ENCODE data around the gene CNEP1R1. TPM values are rescaled to one million over a fixed set of nuclear protein-coding genes. Genes with fewer than 3 reads are reported as not detected.
A peak's percentile ranks its signal among the peaks of the same experiment; 100 is the strongest.

CNEP1R1 gene
- total RNA-seq, 1 donor from 2014 or later: 38.3 TPM

- no peak for DNase-seq (ENCODE audit: low spot score)
Measured at GRCh38 chr16:50017553-50017952, 7.5 kb upstream of the CNEP1R1 start.

GRCh38 chr16:50021544-50021943, 3.5 kb upstream of the CNEP1R1 start:
- no peak for DNase-seq (ENCODE audit: low spot score)

- DNase-seq (ENCODE audit: low spot score): no peak
Measured at GRCh38 chr16:50023641-50024040, 1.4 kb upstream of the CNEP1R1 start.

GRCh38 chr16:50024207-50024606, 818 bp upstream of the CNEP1R1 start:
- no peak for DNase-seq (ENCODE audit: low spot score)

GRCh38 chr16:50025537-50025931, 509 bp downstream of the CNEP1R1 start:
- no peak for DNase-seq (ENCODE audit: low spot score)

- no peak for DNase-seq (ENCODE audit: low spot score)
Measured at GRCh38 chr16:50027829-50028228, 2.8 kb downstream of the CNEP1R1 start.

- DNase-seq (ENCODE audit: low spot score): no peak
Measured at GRCh38 chr16:50035468-50035992, 10.5 kb downstream of the CNEP1R1 start.

- DNase-seq (ENCODE audit: low spot score): no peak
Measured at GRCh38 chr16:50036426-50036825, 11.4 kb downstream of the CNEP1R1 start.

GRCh38 chr16:50037662-50038220, 12.7 kb downstream of the CNEP1R1 start:
- DNase-seq (ENCODE audit: low spot score): no peak

GRCh38 chr16:50038286-50038685, 13.3 kb downstream of the CNEP1R1 start:
- no peak for DNase-seq (ENCODE audit: low spot score)

- peak; percentile 56 for DNase-seq (ENCODE audit: low spot score)
Measured at GRCh38 chr16:50038756-50039529, 13.9 kb downstream of the CNEP1R1 start.

GRCh38 chr16:50040018-50040417, 15.0 kb downstream of the CNEP1R1 start:
- peak; percentile 59 for DNase-seq (ENCODE audit: low spot score)

GRCh38 chr16:50040710-50041109, 15.7 kb downstream of the CNEP1R1 start:
- no peak for DNase-seq (ENCODE audit: low spot score)

GRCh38 chr16:50043358-50043757, 18.3 kb downstream of the CNEP1R1 start:
- no peak for DNase-seq (ENCODE audit: low spot score)

- DNase-seq (ENCODE audit: low spot score): no peak
Measured at GRCh38 chr16:50045412-50045811, 20.4 kb downstream of the CNEP1R1 start.

GRCh38 chr16:50046853-50047252, 21.8 kb downstream of the CNEP1R1 start:
- no peak for DNase-seq (ENCODE audit: low spot score)

GRCh38 chr16:50047864-50048263, 22.8 kb downstream of the CNEP1R1 start:
- no peak for DNase-seq (ENCODE audit: low spot score)

- DNase-seq (ENCODE audit: low spot score): peak; percentile 22
Measured at GRCh38 chr16:50050802-50051201, 25.8 kb downstream of the CNEP1R1 start.

GRCh38 chr16:50056226-50056625, 31.2 kb downstream of the CNEP1R1 start:
- no peak for DNase-seq (ENCODE audit: low spot score)

GRCh38 chr16:50058091-50058771, 33.2 kb downstream of the CNEP1R1 start:
- no peak for DNase-seq (ENCODE audit: low spot score)

- no peak for DNase-seq (ENCODE audit: low spot score)
Measured at GRCh38 chr16:50059111-50059510, 34.1 kb downstream of the CNEP1R1 start.

- DNase-seq (ENCODE audit: low spot score): no peak
Measured at GRCh38 chr16:50059669-50060068, 34.6 kb downstream of the CNEP1R1 start.

GRCh38 chr16:50061326-50061725, 36.3 kb downstream of the CNEP1R1 start:
- no peak for DNase-seq (ENCODE audit: low spot score)
